ENCODE measurements around the gene ACSF3.

- no peak for TF ChIP-seq ZNF274 (IDR thresholded peaks at IDR 0.05; ENCODE audit: low read depth, low read length)
- TF ChIP-seq CTCF (IDR thresholded peaks at IDR 0.05 in 2 of 3, conservative IDR thresholded peaks at IDR 0.05 in 1 of 3; ENCODE audit: borderline replicate concordance in 1 of 3, insufficient read depth in 1 of 3, low read depth in 2 of 3, low read length in 2 of 3), result no peak
- no peak for TF ChIP-seq EZH2 (IDR thresholded peaks at IDR 0.05)
Observed at GRCh38 chr16:89054261-89054661, 39.4 kb upstream of the ACSF3 start.
